IPS-18a (cell line): ENCODE data around the gene MAGEB18.

Experiments used
- H3K27ac ChIP-seq: one replicate; pipeline ENCODE4 v1.5.1; 2013; ENCODE audit warnings: low read length
- H3K27me3 ChIP-seq: one replicate; pipeline ENCODE4 v1.6.1; 2013; ENCODE audit warnings: mild to moderate bottlenecking, low read length; ENCODE audit not compliant: control insufficient read depth, insufficient read depth
- H3K36me3 ChIP-seq: one replicate; pipeline ENCODE4 v1.6.1; 2013; ENCODE audit warnings: low read depth, low read length; ENCODE audit not compliant: control insufficient read depth
- H3K4me1 ChIP-seq: one replicate; pipeline ENCODE4 v1.6.1; 2013; ENCODE audit warnings: low read depth, low read length; ENCODE audit not compliant: control insufficient read depth
- H3K4me3 ChIP-seq: one replicate; pipeline ENCODE4 v1.5.1; 2013; ENCODE audit warnings: low read length
- H3K9ac ChIP-seq: one replicate; pipeline ENCODE4 v1.6.1; 2013; ENCODE audit warnings: mild to moderate bottlenecking, low read length, moderate library complexity
- H3K9me3 ChIP-seq: one replicate; pipeline ENCODE4 v1.6.1; 2013; ENCODE audit warnings: low read depth, low read length; ENCODE audit not compliant: control insufficient read depth

MAGEB18 gene

GRCh38 chrX:26138274-26138673 is at the start of gene MAGEB18:
Gene MAGEB18 (plus strand): TSS chrX:26138343. CDS start chrX:26138986, 643 bp downstream.
- no peaks in the 10 kb centered on the region for H3K27me3 ChIP-seq
- no peak within 1 kb of the TSS for H3K27ac ChIP-seq

GRCh38 chrX:26100421-26100920 is 37.7 kb upstream of the MAGEB18 start:
- no peak overlapping the region for H3K4me3 ChIP-seq
- H3K27ac ChIP-seq: no peak overlapping the region
- no peak overlapping the region for H3K9ac ChIP-seq
- H3K9me3 ChIP-seq: peaks cover 17% of the 10 kb centered on the region
- no peaks in the 10 kb centered on the region for H3K27me3 ChIP-seq
- H3K4me1 ChIP-seq: no peaks in the 10 kb centered on the region
- no peaks in the 10 kb centered on the region for H3K36me3 ChIP-seq

More at GRCh38 chrX:26138274-26138673, at the start of gene MAGEB18:
- peaks cover 24% of the 10 kb centered on the region for H3K9me3 ChIP-seq
- H3K36me3 ChIP-seq: no peaks in the 10 kb centered on the region
- no peak within 1 kb of the TSS for H3K4me3 ChIP-seq
- no peaks in the 10 kb centered on the region for H3K4me1 ChIP-seq
- no peak within 1 kb of the TSS for H3K9ac ChIP-seq

- Histone ChIP-seq H3K9me3 (peaks cover 23% of the 10 kb centered on the region), H3K4me3 (no peak overlapping the region), H3K4me1 (no peaks in the 10 kb centered on the region), H3K27me3 (no peaks in the 10 kb centered on the region), H3K36me3 (no peaks in the 10 kb centered on the region), H3K27ac (no peak overlapping the region), H3K9ac (no peak overlapping the region)
These were observed 29.0 kb upstream of the MAGEB18 start for GRCh38 chrX:26109142-26109541.

GRCh38 chrX:26146024-26146423 is 7.9 kb downstream of the MAGEB18 start:
- no peak overlapping the region for H3K4me3 ChIP-seq
- peaks cover 25% of the 10 kb centered on the region for H3K9me3 ChIP-seq
- H3K27ac ChIP-seq: no peak overlapping the region
- H3K4me1 ChIP-seq: no peaks in the 10 kb centered on the region
- no peaks in the 10 kb centered on the region for H3K36me3 ChIP-seq
- no peak overlapping the region for H3K9ac ChIP-seq
- no peaks in the 10 kb centered on the region for H3K27me3 ChIP-seq

- Histone ChIP-seq H3K27me3 (no peaks in the 10 kb centered on the region), H3K36me3 (no peaks in the 10 kb centered on the region), H3K27ac (no peak within 1 kb of the TSS), H3K9ac (no peak within 1 kb of the TSS), H3K9me3 (peaks cover 2% of the 10 kb centered on the region), H3K4me3 (no peak within 1 kb of the TSS), H3K4me1 (no peaks in the 10 kb centered on the region)
These were observed 22.2 kb downstream of the MAGEB18 start, which contains the start of gene MAGEB6B for GRCh38 chrX:26160301-26160700. Gene MAGEB6B (plus strand): TSS chrX:26160601. CDS start chrX:26160601, 0 bp downstream.
